Esophagus squamous epithelium (tissue), 5 donors: ENCODE measurements around the gene CTNS. TPM values are rescaled to one million over a fixed set of nuclear protein-coding genes. Genes with fewer than 3 reads are reported as not detected.
"Not testable (repeated sequence)": the region's sequence is repeated elsewhere in the genome, so short reads cannot be mapped to it uniquely, and the experiment has no call there.

Experiments used
- DNase-seq: peaks from one replicate; lab custom pipeline; 2025; lab: John Stamatoyannopoulos, UW
- H3K27ac ChIP-seq, 4 donors: fragments of 200-600 bp; sonication (generic); one replicate each; pipeline ENCODE4 v1.5.1; 2016 to 2019; ENCODE audit warnings: mild to moderate bottlenecking in 1 of 4
- H3K27me3 ChIP-seq, 4 donors: fragments of 200-600 bp; sonication (generic); 1 replicate in 3 of 4; 2 replicates in 1 of 4; pipeline versions ENCODE4 v1.5.1 to v1.6.0; 2017 to 2021; ENCODE audit warnings: antibody characterized with exemption in 1 of 4
- H3K36me3 ChIP-seq, 3 donors: fragments of 200-600 bp; sonication (generic); one replicate each; pipeline ENCODE4 v1.5.1; 2016 to 2019
- H3K4me1 ChIP-seq, 3 donors: fragments of 200-600 bp; sonication (generic); one replicate each; pipeline ENCODE4 v1.5.1; 2017 to 2019
- H3K4me3 ChIP-seq, 4 donors: fragments of 200-600 bp; sonication (generic); 1 replicate in 3 of 4; 2 replicates in 1 of 4; pipeline ENCODE4 v1.5.1; 2016 to 2019; ENCODE audit warnings: mild to moderate bottlenecking in 2 of 4, moderate library complexity in 1 of 4
- H3K9me3 ChIP-seq, 3 donors: fragments of 200-600 bp; sonication (generic); one replicate each; pipeline ENCODE4 v1.5.1; 2016 to 2019
- POLR2A ChIP-seq, 4 donors: fragments of 450-650 bp; IDR thresholded peaks; one replicate each; pipeline ENCODE4 v1.6.1; 2017; ENCODE audit warnings: antibody characterized with exemption in 4 of 4, mild to moderate bottlenecking in 4 of 4, moderate library complexity in 3 of 4
- WGBS, 2 donors: methylation state at CpG; one replicate each; pipeline ENCODE4 v1.1.5; 2018; 5-methylcytosine and 5-hydroxymethylcytosine counted together
- intact Hi-C: fragments of 100-400 bp; cut with DNase I; formaldehyde crosslinking; loops from one replicate; pipeline ENCODE4 v1.15.0; 2022
- total RNA-seq, 4 donors: library from RNA; depleted of rRNA; stranded (reverse); fragments of >200 nt; gene quantifications; one replicate each; pipeline ENCODE4 v1.1.0, GENCODE V29; 2016
- TF ChIP-seq, protein P1 (sequence below), 6 experiments: fragments of 450-650 bp in 4 of 6; fragments of 200-600 bp in 2 of 6; sonication (generic) in 2 of 6; IDR thresholded peaks; one replicate each; pipeline ENCODE4 v1.5.1; 2016 to 2019; ENCODE audit warnings: antibody characterized with exemption in 6 of 6, mild to moderate bottlenecking in 4 of 6, moderate library complexity in 4 of 6
- donor health status: DM: yes; HTN: yes; CAD: no.

Gene CTNS
- total RNA-seq, 4 donors from 2014 or later = 5.9 to 14.3 (median 9.8) TPM

DNA sequence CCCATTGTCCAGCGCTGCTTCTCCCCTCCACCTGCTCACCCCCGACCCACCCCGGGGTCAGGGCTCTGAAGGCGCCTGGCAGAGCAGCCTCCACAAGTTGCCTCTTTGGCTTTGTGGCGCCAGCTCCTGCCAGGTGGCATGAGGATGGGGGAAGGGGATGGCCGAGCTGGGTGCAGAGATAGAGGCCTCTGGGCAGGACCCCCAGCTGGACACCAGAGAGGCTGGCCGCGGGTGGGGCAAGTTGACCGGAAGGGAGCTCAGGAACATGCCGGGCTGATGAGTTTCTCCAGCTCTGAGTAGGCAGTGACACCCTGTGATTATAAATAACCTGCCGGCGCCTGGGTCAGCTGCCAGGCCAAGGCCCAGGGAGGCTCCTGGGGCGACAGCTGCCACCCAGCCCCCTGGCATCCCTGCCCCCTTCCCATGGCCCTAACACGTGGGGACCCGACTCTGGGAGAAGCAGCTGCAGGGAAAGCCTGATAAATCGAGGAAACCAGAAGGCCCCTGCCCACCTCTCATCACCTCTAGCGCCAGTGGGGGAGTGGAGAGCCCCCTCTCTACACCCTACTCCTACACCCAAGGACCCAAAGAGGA lies 58.7 kb downstream of the CTNS start:
- no peak for TF ChIP-seq POLR2A (IDR thresholded peaks at IDR 0.05)
- TF ChIP-seq, protein P1, sequence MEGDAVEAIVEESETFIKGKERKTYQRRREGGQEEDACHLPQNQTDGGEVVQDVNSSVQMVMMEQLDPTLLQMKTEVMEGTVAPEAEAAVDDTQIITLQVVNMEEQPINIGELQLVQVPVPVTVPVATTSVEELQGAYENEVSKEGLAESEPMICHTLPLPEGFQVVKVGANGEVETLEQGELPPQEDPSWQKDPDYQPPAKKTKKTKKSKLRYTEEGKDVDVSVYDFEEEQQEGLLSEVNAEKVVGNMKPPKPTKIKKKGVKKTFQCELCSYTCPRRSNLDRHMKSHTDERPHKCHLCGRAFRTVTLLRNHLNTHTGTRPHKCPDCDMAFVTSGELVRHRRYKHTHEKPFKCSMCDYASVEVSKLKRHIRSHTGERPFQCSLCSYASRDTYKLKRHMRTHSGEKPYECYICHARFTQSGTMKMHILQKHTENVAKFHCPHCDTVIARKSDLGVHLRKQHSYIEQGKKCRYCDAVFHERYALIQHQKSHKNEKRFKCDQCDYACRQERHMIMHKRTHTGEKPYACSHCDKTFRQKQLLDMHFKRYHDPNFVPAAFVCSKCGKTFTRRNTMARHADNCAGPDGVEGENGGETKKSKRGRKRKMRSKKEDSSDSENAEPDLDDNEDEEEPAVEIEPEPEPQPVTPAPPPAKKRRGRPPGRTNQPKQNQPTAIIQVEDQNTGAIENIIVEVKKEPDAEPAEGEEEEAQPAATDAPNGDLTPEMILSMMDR (IDR thresholded peaks at IDR 0.05) = no peak
- intact Hi-C loops = no loop called here
- H3K36me3 ChIP-seq = no peaks in the 10 kb centered on the region
- H3K4me3 ChIP-seq = peak overlapping the region; percentile 34 to 68 (median 43)
- peaks cover 7 to 25% (median 8%) of the 10 kb centered on the region in 3 donors for H3K4me1 ChIP-seq
- peak overlapping the region in 1 of 4 donors; percentile 9 for H3K27ac ChIP-seq
- peaks cover 0 to 10% (median 8%) of the 10 kb centered on the region in 3 donors for H3K9me3 ChIP-seq
- DNase-seq = no peak
- WGBS, 2 donors = 33% methylated on average over 1 of the region's 17 CpGs; no CpG with 5 or more reads in 1 of the 2 donors
- peaks cover 5 to 82% (median 8%) of the 10 kb centered on the region in 4 donors for H3K27me3 ChIP-seq

DNA sequence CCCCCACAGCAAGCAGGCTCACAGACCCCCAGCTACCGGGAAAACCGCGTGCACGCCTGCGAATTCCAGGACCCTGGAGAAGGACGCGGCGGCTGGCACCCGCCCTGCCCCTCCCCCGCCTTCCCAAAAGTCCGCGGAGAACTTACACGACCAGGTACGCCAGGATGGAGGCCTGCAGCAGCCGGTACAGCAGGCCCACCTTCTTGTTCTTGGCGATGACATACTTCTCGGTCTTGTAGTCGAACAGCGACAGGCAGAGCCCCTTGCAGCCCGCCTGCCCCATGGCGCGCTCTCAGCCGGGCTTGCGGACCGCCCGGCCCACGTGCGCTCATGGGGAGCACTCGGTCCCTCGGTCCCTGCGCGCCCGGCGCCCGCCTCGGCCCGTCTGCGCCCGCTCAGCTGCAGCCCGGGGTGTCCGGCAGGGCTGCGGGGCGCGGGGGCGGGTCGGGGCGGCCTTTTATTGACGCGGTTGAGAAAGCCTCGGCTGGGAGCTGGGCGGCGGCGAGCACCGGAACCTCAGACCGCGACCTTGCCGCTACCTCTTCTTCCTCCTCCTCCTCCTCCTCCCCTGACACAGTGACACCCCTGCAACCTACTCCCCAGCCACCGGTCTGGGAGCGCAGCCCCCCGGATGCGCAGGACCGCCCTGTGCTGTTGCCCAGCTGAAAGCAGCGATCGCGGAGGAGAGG lies 59.3 kb downstream of the CTNS start, which contains the start of gene P2RX5:
P2RX5 (minus strand) TSS at position 433 of the 689 bp plus-strand sequence; CDS start at position 283, 150 bp downstream.
- no peak for DNase-seq
- Histone ChIP-seq H3K27ac (peak within 1 kb of the TSS in 1 of 4 donors; percentile 9), H3K4me1 (peaks cover 7 to 25% (median 8%) of the 10 kb centered on the region in 3 donors), H3K9me3 (peaks cover 0 to 10% (median 8%) of the 10 kb centered on the region in 3 donors), H3K27me3 (peaks cover 5 to 76% (median 8%) of the 10 kb centered on the region in 4 donors), H3K4me3 (peak within 1 kb of the TSS; percentile 34 to 68 (median 43)), H3K36me3 (no peaks in the 10 kb centered on the region)
- intact Hi-C loops = no loop called here
- 0 to 2% methylated on average over 14 to 22 of the region's 65 CpGs for WGBS, 2 donors
- peak in 1 of 4 donors; percentile 30 for TF ChIP-seq POLR2A (IDR thresholded peaks at IDR 0.05)
- TF ChIP-seq, protein P1 (IDR thresholded peaks at IDR 0.05) = no peak

DNA sequence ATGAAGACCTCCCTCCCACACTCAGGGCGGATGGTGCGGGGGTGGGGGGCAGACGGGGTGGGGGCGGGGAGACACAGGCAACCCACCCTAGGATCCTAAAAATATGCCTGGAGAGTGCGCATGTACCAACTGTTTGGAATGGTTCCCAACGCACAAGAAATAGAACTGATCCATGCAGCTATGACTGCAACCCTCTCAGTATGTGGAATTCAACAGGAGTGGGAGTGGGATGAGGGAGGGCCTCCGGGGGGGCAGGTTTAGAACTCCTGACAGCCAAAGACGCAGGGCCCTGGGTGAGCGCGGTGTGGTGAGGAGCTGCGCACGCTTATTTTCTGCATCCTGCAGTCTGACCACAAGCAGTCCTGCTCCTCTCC lies 60.5 kb downstream of the CTNS start:
- peaks cover 0 to 10% (median 8%) of the 10 kb centered on the region in 3 donors for H3K9me3 ChIP-seq
- peaks cover 5 to 64% (median 8%) of the 10 kb centered on the region in 4 donors for H3K27me3 ChIP-seq
- intact Hi-C loops = no loop called here
- TF ChIP-seq, protein P1 (IDR thresholded peaks at IDR 0.05) = no peak
- TF ChIP-seq POLR2A (IDR thresholded peaks at IDR 0.05) = no peak
- H3K36me3 ChIP-seq = no peaks in the 10 kb centered on the region
- no peak overlapping the region for H3K27ac ChIP-seq
- H3K4me1 ChIP-seq = peaks cover 7 to 25% (median 8%) of the 10 kb centered on the region in 3 donors
- no peak for DNase-seq
- WGBS, 2 donors = 75 to 78% methylated on average over 7 to 8 of the region's 12 CpGs
- no peak overlapping the region for H3K4me3 ChIP-seq

DNA sequence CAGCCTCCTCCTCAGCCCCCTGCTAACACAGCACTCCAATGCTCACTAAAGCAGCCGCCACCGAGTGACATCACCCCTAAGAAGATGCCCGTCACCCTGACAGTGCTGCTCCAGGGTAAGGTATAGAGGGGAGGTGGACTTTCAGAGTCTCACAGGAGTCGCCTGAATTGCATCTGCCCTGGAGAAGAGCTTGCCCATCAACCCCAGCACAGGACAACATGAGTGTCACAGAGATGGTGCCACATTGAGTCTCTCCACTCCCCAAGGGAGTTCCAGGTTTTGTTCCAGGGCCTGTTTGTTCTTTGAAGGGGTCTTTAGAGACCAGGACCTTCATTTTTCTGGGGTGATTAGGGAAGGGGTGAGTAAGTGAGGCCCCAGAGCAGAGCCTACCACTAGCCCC lies 61.6 kb downstream of the CTNS start:
- no peaks in the 10 kb centered on the region for H3K36me3 ChIP-seq
- H3K27me3 ChIP-seq = peaks cover 5 to 55% (median 8%) of the 10 kb centered on the region in 4 donors
- H3K4me1 ChIP-seq = peaks cover 7 to 25% (median 8%) of the 10 kb centered on the region in 3 donors
- H3K4me3 ChIP-seq = no peak overlapping the region
- no peak for DNase-seq
- H3K9me3 ChIP-seq = peaks cover 0 to 10% (median 8%) of the 10 kb centered on the region in 3 donors
- no peak overlapping the region for H3K27ac ChIP-seq
- intact Hi-C loops = no loop called here
- TF ChIP-seq, protein P1 (IDR thresholded peaks at IDR 0.05) = no peak
- TF ChIP-seq POLR2A (IDR thresholded peaks at IDR 0.05) = no peak
- 92% methylated on average over 4 of the region's 4 CpGs; no CpG with 5 or more reads in 1 of the 2 donors for WGBS, 2 donors

DNA sequence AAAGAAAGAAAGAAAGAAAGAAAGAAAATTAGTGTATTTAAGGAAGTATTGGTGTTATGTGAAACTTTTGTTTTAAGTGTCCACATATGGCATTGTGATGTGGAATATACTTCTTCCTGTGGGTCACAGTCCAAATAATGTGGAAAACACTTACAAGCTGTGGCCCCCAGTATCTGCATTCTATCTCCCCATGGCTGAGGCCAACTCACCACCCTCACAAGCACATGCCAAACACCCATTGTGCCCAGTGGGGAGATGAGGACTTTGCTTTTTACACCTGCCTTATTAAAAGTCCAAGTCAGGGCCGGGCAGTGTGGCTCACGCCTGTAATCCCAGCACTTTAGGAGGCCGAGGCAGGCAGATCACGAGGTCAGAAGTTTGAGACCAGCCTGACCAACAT lies 63.4 kb downstream of the CTNS start:
- TF ChIP-seq, protein P1 (IDR thresholded peaks at IDR 0.05) = no peak
- TF ChIP-seq POLR2A (IDR thresholded peaks at IDR 0.05) = no peak

DNA sequence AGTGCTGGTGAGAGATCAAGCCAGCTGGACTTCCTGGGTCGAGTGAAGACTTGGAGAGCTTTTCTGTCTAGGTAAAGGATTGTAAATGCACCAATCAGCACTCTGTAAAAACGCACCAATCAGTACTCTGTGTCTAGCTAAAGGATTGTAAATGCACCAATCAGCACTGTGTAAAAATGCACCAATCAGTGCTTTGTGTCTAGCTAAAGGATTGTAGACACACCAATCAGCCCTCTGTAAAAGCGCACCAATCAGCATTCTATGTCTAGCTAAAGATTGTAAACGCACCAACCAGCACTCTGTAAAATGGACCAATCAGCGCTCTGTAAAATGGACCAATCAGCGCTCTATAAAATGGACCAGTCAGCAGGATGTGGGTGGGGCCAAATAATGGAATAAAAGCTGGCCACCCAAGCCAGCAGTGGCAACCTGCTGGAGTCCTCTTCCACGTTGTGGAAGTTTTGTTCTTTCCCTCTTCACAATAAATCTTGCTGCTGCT lies 65.5 kb downstream of the CTNS start:
- 56 to 63% methylated on average over 3 to 4 of the region's 7 CpGs for WGBS, 2 donors
- H3K36me3 ChIP-seq = not testable (repeated sequence)

More for the DNA sequence above, 63.4 kb downstream of the CTNS start:
- Histone ChIP-seq H3K4me1 (peaks cover 7 to 19% (median 8%) of the 10 kb centered on the region in 3 donors), H3K4me3 (no peak overlapping the region), H3K27ac (no peak overlapping the region), H3K36me3 (no peaks in the 10 kb centered on the region), H3K27me3 (peaks cover 5 to 37% (median 7%) of the 10 kb centered on the region in 4 donors), H3K9me3 (peaks cover 0 to 10% (median 8%) of the 10 kb centered on the region in 3 donors)
- WGBS, 2 donors = 92 to 100% methylated on average over 2 to 4 of the region's 4 CpGs
- no peak for DNase-seq
- intact Hi-C loops = no loop called here

More for the DNA sequence above, 65.5 kb downstream of the CTNS start:
- H3K4me1 ChIP-seq, DNase-seq, H3K27ac ChIP-seq, H3K4me3 ChIP-seq, intact Hi-C loops: not testable (repeated sequence)
- peaks cover 0 to 10% (median 8%) of the 10 kb centered on the region in 3 donors for H3K9me3 ChIP-seq
- H3K27me3 ChIP-seq = peaks cover 0 to 16% (median 0%) of the 10 kb centered on the region in 4 donors
